HepG2 (cell line): ENCODE data around the gene SLC25A11. TPM values are rescaled to one million over a fixed set of nuclear protein-coding genes. Genes with fewer than 3 reads are reported as not detected.

Experiments used
- DBP ChIP-seq: sonication (generic); formaldehyde crosslinking; IDR thresholded peaks from 2 replicates; pipeline ENCODE4 v1.4.0; 2020; ENCODE audit warnings: missing genetic modification reagents; ENCODE audit errors: not compliant biosample characterization
- HOXA5 ChIP-seq: sonication (generic); formaldehyde crosslinking; IDR thresholded peaks from 2 replicates; pipeline ENCODE4 v1.4.0; 2020; ENCODE audit warnings: missing genetic modification reagents
- POLR2G ChIP-seq: fragments of 200-400 bp; formaldehyde crosslinking; IDR thresholded peaks from 2 replicates; pipeline ENCODE4 v1.6.1; 2018; ENCODE audit warnings: mild to moderate bottlenecking, low read depth, low read length, moderate library complexity
- SP2 ChIP-seq: sonication (generic); formaldehyde crosslinking; IDR thresholded peaks from 2 replicates; pipeline ENCODE4 v1.5.1; 2020; ENCODE audit warnings: mild to moderate bottlenecking, missing genetic modification reagents
- ZBTB38 ChIP-seq: sonication (generic); formaldehyde crosslinking; IDR thresholded peaks from 2 replicates; pipeline ENCODE4 v1.5.1; 2020; ENCODE audit warnings: mild to moderate bottlenecking, missing genetic modification reagents
- ZFP37 ChIP-seq: sonication (generic); formaldehyde crosslinking; IDR thresholded peaks from 2 replicates; pipeline ENCODE4 v1.4.0; 2020; ENCODE audit warnings: missing genetic modification reagents, borderline replicate concordance
- ZNF124 ChIP-seq: sonication (generic); formaldehyde crosslinking; IDR thresholded peaks from 2 replicates; pipeline ENCODE4 v1.4.0; 2020; ENCODE audit warnings: missing genetic modification reagents
- ZNF33B ChIP-seq: sonication (generic); formaldehyde crosslinking; IDR thresholded peaks from 2 replicates; pipeline ENCODE4 v1.5.1; 2020; ENCODE audit warnings: mild to moderate bottlenecking, missing genetic modification reagents
- ZNF678 ChIP-seq: sonication (generic); formaldehyde crosslinking; IDR thresholded peaks from 2 replicates; pipeline ENCODE4 v1.4.0; 2020; ENCODE audit warnings: mild to moderate bottlenecking, missing genetic modification reagents
- polyA plus RNA-seq, 8 experiments: library from polyadenylated mRNA; depleted of rRNA in 3 of 8; stranded (reverse) in 7 of 8; unstranded in 1 of 8; fragments of >200 nt; fragmentation: Illumina TruSeq in 4 of 8; extraction: Trizol in 4 of 8; gene quantifications; 2 replicates each; pipeline versions ENCODE4 v1.2.1 to v1.2.3, GENCODE V29; 2011 to 2016; ENCODE audit warnings: low read depth in 4 of 8, missing spikeins in 1 of 8, mixed read lengths in 1 of 8; ENCODE audit not compliant: insufficient read depth in 1 of 8
- total RNA-seq, 5 experiments: library from RNA; depleted of rRNA; stranded (reverse); fragments of >200 nt; fragmentation: Illumina TruSeq; extraction: Trizol; gene quantifications; 2 replicates each; pipeline ENCODE4 v1.2.3, GENCODE V29; 2016; ENCODE audit warnings: low read depth in 1 of 5
- TF ChIP-seq, protein P1 (sequence below): sonication (generic); formaldehyde crosslinking; IDR thresholded peaks from 2 replicates; pipeline ENCODE4 v1.5.0; 2020; ENCODE audit warnings: mild to moderate bottlenecking, missing genetic modification reagents, borderline replicate concordance
- TF ChIP-seq, protein P2 (sequence below): sonication (generic); formaldehyde crosslinking; IDR thresholded peaks from 2 replicates; pipeline ENCODE4 v1.4.0; 2020; ENCODE audit warnings: missing genetic modification reagents
- TF ChIP-seq, protein P3 (sequence below): sonication (generic); formaldehyde crosslinking; IDR thresholded peaks from 2 replicates; pipeline ENCODE4 v1.8.1; 2022; ENCODE audit warnings: mild to moderate bottlenecking, missing genetic modification reagents

Gene SLC25A11
- total and polyA plus RNA-seq, 2 of the 13 experiments (the other 11 are each of a cell fraction or from before 2014, with no cell fraction given): 35.4 to 47.2 TPM

- no peak for TF ChIP-seq DBP
- no peak for TF ChIP-seq ZNF33B
- no peak for TF ChIP-seq ZNF124
- no peak for TF ChIP-seq ZFP37 (CRISPR knock-in tag)
- no peak; the same call in 1 of the 2 replicates for TF ChIP-seq HOXA5 (CRISPR knock-in tag)
- TF ChIP-seq, protein P1, sequence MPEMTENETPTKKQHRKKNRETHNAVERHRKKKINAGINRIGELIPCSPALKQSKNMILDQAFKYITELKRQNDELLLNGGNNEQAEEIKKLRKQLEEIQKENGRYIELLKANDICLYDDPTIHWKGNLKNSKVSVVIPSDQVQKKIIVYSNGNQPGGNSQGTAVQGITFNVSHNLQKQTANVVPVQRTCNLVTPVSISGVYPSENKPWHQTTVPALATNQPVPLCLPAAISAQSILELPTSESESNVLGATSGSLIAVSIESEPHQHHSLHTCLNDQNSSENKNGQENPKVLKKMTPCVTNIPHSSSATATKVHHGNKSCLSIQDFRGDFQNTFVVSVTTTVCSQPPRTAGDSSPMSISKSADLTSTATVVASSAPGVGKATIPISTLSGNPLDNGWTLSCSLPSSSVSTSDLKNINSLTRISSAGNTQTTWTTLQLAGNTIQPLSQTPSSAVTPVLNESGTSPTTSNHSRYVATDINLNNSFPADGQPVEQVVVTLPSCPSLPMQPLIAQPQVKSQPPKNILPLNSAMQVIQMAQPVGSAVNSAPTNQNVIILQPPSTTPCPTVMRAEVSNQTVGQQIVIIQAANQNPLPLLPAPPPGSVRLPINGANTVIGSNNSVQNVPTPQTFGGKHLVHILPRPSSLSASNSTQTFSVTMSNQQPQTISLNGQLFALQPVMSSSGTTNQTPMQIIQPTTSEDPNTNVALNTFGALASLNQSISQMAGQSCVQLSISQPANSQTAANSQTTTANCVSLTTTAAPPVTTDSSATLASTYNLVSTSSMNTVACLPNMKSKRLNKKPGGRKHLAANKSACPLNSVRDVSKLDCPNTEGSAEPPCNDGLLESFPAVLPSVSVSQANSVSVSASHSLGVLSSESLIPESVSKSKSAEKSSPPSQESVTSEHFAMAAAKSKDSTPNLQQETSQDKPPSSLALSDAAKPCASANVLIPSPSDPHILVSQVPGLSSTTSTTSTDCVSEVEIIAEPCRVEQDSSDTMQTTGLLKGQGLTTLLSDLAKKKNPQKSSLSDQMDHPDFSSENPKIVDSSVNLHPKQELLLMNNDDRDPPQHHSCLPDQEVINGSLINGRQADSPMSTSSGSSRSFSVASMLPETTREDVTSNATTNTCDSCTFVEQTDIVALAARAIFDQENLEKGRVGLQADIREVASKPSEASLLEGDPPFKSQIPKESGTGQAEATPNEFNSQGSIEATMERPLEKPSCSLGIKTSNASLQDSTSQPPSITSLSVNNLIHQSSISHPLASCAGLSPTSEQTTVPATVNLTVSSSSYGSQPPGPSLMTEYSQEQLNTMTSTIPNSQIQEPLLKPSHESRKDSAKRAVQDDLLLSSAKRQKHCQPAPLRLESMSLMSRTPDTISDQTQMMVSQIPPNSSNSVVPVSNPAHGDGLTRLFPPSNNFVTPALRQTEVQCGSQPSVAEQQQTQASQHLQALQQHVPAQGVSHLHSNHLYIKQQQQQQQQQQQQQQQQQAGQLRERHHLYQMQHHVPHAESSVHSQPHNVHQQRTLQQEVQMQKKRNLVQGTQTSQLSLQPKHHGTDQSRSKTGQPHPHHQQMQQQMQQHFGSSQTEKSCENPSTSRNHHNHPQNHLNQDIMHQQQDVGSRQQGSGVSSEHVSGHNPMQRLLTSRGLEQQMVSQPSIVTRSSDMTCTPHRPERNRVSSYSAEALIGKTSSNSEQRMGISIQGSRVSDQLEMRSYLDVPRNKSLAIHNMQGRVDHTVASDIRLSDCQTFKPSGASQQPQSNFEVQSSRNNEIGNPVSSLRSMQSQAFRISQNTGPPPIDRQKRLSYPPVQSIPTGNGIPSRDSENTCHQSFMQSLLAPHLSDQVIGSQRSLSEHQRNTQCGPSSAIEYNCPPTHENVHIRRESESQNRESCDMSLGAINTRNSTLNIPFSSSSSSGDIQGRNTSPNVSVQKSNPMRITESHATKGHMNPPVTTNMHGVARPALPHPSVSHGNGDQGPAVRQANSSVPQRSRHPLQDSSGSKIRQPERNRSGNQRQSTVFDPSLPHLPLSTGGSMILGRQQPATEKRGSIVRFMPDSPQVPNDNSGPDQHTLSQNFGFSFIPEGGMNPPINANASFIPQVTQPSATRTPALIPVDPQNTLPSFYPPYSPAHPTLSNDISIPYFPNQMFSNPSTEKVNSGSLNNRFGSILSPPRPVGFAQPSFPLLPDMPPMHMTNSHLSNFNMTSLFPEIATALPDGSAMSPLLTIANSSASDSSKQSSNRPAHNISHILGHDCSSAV (CRISPR knock-in tag): no peak
- TF ChIP-seq ZBTB38 (CRISPR knock-in tag): peak; percentile 54; the same call in 1 of the 2 replicates
- TF ChIP-seq POLR2G: no peak
- TF ChIP-seq SP2 (CRISPR knock-in tag): no peak
- TF ChIP-seq, protein P2, sequence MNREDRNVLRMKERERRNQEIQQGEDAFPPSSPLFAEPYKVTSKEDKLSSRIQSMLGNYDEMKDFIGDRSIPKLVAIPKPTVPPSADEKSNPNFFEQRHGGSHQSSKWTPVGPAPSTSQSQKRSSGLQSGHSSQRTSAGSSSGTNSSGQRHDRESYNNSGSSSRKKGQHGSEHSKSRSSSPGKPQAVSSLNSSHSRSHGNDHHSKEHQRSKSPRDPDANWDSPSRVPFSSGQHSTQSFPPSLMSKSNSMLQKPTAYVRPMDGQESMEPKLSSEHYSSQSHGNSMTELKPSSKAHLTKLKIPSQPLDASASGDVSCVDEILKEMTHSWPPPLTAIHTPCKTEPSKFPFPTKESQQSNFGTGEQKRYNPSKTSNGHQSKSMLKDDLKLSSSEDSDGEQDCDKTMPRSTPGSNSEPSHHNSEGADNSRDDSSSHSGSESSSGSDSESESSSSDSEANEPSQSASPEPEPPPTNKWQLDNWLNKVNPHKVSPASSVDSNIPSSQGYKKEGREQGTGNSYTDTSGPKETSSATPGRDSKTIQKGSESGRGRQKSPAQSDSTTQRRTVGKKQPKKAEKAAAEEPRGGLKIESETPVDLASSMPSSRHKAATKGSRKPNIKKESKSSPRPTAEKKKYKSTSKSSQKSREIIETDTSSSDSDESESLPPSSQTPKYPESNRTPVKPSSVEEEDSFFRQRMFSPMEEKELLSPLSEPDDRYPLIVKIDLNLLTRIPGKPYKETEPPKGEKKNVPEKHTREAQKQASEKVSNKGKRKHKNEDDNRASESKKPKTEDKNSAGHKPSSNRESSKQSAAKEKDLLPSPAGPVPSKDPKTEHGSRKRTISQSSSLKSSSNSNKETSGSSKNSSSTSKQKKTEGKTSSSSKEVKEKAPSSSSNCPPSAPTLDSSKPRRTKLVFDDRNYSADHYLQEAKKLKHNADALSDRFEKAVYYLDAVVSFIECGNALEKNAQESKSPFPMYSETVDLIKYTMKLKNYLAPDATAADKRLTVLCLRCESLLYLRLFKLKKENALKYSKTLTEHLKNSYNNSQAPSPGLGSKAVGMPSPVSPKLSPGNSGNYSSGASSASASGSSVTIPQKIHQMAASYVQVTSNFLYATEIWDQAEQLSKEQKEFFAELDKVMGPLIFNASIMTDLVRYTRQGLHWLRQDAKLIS (CRISPR knock-in tag): no peak
- TF ChIP-seq, protein P3, sequence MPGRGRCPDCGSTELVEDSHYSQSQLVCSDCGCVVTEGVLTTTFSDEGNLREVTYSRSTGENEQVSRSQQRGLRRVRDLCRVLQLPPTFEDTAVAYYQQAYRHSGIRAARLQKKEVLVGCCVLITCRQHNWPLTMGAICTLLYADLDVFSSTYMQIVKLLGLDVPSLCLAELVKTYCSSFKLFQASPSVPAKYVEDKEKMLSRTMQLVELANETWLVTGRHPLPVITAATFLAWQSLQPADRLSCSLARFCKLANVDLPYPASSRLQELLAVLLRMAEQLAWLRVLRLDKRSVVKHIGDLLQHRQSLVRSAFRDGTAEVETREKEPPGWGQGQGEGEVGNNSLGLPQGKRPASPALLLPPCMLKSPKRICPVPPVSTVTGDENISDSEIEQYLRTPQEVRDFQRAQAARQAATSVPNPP (CRISPR knock-in tag): 0 out of 2 replicates have a peak, but pooled peaks have one; percentile 6
- no peak for TF ChIP-seq ZNF678 (CRISPR knock-in tag)
Observed at GRCh38 chr17:4947411-4948165, 7.7 kb upstream of the SLC25A11 start (continued).
